ENCODE measurements around the gene SLC35F1. TPM values are rescaled to one million over a fixed set of nuclear protein-coding genes. Genes with fewer than 3 reads are reported as not detected.

The SLC35F1 gene
- total and polyA plus RNA-seq, 8 donors: 0.18 to 4.0 (median 3.4) TPM

- H3K36me3 ChIP-seq: no peaks in the 10 kb centered on the region
- ATAC-seq: no peak
- no peaks in the 10 kb centered on the region for H3K9me3 ChIP-seq
- H3K4me3 ChIP-seq: no peak overlapping the region
- no peak for DNase-seq
- H3K27ac ChIP-seq: no peak overlapping the region
- intact Hi-C loops (cut with DNase I): no loop called here
- H3K4me1 ChIP-seq: no peaks in the 10 kb centered on the region
- no peaks in the 10 kb centered on the region for H3K27me3 ChIP-seq
- no peak for TF ChIP-seq CTCF (IDR thresholded peaks at IDR 0.05)
Observed at GRCh38 chr6:118309337-118310093, 402.5 kb downstream of the SLC35F1 start.

- Histone ChIP-seq H3K4me1 (no peaks in the 10 kb centered on the region), H3K4me3 (no peak overlapping the region), H3K27me3 (no peaks in the 10 kb centered on the region), H3K9me3 (no peaks in the 10 kb centered on the region), H3K27ac (no peak overlapping the region), H3K36me3 (no peaks in the 10 kb centered on the region)
- ATAC-seq (no peak), DNase-seq (no peak)
- no peak for TF ChIP-seq CTCF (IDR thresholded peaks at IDR 0.05)
- intact Hi-C loops (cut with DNase I): no loop called here
Observed at GRCh38 chr6:118313208-118313607, 406.1 kb downstream of the SLC35F1 start.

GRCh38 chr6:118313762-118314161 lies 406.7 kb downstream of the SLC35F1 start:
- TF ChIP-seq CTCF (IDR thresholded peaks at IDR 0.05): no peak
- Histone ChIP-seq H3K27ac (no peak overlapping the region), H3K9me3 (no peaks in the 10 kb centered on the region), H3K4me3 (no peak overlapping the region), H3K36me3 (no peaks in the 10 kb centered on the region), H3K27me3 (no peaks in the 10 kb centered on the region), H3K4me1 (no peaks in the 10 kb centered on the region)
- ATAC-seq: no peak
- intact Hi-C loops (cut with DNase I): no loop called here
- DNase-seq: no peak

- ATAC-seq (no peak), DNase-seq (no peak)
- TF ChIP-seq CTCF (IDR thresholded peaks at IDR 0.05): no peak
- no peaks in the 10 kb centered on the region for H3K36me3 ChIP-seq
- no peaks in the 10 kb centered on the region for H3K4me1 ChIP-seq
- H3K9me3 ChIP-seq: no peaks in the 10 kb centered on the region
- H3K27me3 ChIP-seq: no peaks in the 10 kb centered on the region
- H3K27ac ChIP-seq: peak overlapping the region; percentile 9 to 29
- H3K4me3 ChIP-seq: no peak overlapping the region
- intact Hi-C loops (cut with DNase I): no loop called here
Observed at GRCh38 chr6:118316796-118317384, 409.8 kb downstream of the SLC35F1 start.
